ENCODE data around the gene GRID1.

The GRID1 gene

DNA sequence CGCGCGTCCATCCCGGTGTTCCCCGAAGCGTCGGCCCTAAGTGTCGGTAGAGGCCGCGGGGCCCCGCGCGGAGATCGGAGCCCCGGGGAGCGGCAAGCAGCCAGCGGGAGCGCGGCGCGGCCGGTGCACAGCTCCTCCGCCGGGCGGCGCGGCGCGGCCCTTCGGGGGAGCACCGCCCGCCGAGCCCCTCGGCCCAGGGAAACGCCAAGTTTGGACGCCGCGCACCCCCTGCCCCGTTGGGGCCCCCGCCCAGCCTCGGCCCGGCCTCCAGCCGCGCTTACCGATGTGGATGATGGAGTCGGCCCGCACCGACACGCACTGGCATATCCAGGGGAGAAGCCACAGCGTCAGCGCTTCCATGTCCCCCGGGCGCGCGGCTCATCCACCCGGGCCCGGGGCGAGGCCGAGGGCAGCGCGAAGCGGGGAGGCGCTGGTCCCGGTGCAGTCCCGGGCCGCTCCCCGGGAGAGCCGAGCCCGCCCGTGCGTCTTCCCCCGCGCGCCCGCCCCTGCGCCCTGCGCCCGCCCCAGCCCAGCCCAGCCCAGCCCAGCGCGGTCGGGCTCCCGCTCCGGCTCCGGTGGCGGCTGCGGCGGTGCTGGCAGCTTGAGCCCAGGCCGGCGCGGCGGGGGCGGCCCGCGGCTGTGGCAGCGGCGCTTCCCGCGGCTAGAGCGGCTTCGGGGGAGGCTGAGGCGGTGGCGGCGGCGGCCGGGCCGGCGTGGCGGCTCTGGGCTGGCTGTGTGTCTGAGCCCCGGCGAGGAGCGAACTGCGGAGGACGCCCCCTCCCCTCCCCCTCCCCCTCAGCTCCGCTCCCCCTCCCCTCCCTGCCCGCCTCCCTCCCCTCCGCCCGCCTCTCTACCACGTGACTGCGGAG, at the start of gene GRID1:
Gene GRID1 (minus strand): TSS at position 763 of the 869 bp plus-strand sequence.
- peak; percentile 44 for DNase-seq

DNA sequence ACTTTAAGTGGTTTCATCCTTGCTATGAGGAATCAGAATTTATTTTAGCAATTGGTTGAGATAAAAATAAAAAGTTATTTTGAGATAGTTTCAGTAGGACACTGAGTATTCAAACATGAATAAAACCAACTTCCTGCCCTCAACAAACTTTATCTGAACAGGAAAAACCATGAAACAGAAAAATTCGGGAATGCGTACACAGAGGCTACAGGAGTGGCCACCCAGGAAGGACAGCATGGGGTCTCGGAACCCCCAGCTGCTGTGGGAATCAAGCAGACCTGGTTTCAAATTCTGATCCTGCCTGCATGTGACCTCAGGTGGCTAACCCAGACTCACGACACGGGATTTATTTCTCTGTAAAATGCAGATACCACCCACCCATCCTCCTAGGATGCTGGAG, 49.0 kb upstream of the GRID1 start:
- no peak for DNase-seq

DNA sequence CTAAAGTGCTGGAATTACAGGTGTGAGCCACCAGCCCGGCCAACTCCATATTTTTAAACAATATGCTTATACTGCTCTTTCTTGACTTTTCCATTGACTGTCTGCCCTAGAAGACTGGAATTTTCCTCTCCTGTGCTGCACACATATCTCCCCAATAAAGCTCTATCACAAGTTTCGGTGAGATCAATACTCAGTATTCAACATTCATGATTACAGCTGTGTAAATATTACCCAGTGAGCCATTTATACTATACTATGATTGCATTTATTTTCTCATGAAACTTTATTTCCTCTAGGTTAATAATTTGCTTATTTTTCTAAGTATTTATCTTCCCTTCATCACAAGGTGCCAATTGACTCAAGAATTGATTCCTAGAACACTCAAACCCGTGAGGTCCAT, 48.5 kb upstream of the GRID1 start:
- DNase-seq = no peak

DNA sequence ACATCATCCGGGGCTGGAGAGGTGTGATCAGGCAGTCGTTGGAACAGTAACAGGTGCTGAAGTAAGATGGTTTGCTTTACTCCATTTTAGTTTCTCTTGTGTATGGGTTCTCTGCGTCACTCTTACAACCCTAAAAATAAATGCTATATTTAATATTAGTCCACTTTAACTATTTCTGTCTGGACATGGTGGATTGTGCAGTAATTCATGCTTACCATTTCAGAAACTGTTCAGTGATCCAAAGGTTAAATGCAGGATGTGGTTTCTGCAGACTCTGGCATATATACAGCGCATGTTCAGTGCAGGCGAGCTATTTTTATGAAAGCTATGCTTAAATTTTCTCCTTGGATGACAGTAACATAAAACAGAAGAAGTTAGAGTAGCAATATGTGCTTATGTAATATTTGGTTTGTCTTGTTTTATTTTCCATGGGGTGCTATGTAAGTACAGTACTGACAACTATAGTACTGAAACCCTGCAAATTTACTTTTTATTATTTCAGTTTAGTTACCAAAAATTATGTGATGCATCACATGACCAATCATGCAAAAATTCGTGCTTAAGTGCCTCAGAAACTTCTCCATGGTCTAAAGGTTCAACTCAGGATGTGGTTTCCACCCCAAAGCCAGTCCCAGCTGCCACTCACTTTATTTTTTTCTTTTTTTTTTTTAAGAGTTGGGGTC, 46.6 kb upstream of the GRID1 start:
- DNase-seq = no peak

DNA sequence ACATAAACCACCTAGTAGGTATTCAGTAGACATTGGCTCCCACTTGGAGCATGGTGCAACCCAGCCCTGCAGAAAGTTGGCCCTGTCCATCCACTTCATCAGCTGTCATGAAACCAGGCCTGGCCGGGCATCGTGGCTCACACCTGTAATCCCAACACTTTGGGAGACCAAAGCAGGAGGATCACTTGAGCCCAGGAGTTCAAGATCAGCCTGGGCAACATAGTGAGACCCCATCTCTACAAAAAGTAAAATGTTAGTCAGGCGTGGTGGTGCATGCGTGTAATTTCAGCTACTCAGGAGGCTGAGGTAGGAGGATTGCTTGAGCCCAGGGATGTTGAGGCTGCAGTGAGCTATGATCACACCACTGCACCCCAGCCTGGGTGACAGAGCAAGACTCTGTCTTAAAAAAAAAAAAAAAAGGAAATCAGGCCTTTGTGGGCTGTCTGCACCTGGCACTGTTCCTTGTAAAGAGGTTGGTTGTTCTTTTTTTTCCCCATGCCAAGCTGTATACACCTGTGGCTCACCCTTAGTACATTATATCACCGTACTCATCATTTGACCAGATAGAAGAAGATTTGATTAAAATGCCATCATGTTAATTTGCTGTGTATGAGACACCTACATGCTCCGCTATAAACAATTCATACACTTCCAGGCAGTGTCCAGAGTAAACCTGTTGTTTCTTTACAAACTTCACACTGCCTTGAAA, 45.4 kb upstream of the GRID1 start:
- DNase-seq = no peak

DNA sequence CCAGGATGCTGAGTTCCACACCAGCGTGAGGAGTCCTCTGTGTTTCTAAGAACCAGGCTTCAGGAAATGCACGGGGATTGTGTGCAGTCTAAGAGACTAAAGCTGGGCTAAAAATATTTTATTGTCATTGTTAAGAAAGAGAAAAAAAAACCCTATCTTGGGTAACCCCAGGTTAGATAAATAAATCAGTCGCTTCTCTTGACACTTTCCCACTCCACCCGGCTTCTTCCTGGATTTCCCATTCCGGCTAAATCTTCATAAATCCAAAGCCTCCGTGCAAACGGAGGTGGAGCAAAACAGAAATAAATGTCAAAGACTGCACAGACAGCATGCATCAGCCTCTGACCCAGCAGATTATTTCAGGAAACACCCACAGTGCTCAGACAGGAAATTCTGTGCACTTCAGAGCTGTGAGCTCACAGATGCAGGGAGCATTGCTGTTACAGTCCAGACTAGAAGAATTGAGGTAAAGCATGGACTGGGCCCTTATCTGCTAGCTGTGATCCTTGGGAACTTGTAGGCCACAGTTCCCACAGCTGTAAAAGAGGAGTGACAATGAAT, 44.8 kb upstream of the GRID1 start:
- DNase-seq = no peak

DNA sequence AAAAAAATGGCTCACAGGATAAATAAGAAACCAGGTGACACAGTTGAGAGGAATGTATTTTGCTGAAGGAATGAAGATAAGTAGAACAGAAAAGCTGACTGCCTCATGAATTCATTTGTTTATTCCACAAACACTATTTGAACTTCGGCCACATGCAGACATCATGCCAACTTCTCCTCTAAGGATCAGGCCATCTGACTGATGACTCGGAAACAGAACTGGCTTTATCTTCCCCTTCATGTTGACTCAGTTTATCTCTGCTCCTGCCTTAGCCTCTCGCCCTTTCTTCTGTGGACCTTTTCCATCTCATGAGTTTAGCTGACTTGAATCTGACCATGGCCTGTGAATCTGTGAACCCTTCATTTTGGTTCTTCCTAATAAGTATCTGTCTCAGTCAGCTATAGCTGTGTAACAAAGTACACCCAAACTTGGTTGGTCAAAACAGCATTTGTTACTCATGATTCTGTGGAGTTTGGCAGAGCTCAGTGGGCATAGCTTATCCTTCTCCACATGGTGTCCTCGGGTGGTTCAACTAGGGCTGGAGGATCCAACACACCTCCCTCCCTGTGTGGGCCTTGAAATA, 44.0 kb upstream of the GRID1 start:
- no peak for DNase-seq

DNA sequence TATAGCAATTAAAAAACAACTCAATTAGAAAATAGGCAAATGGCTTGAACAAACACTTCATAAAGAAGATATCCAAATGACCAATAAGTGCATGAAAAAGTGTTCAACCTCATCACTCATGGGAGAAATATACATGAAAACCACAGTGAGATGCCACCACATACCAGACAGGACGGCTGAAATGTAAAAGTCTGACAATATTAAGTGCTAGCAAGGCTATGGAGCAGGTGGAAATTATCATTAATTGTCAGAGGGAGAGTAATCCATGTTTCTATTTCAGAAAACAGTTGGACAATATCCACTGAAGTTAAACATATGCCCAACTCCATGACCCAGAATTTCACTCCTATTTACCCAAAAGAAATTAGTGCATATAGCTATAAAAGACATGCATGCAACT, 42.6 kb upstream of the GRID1 start:
- no peak for DNase-seq

DNA sequence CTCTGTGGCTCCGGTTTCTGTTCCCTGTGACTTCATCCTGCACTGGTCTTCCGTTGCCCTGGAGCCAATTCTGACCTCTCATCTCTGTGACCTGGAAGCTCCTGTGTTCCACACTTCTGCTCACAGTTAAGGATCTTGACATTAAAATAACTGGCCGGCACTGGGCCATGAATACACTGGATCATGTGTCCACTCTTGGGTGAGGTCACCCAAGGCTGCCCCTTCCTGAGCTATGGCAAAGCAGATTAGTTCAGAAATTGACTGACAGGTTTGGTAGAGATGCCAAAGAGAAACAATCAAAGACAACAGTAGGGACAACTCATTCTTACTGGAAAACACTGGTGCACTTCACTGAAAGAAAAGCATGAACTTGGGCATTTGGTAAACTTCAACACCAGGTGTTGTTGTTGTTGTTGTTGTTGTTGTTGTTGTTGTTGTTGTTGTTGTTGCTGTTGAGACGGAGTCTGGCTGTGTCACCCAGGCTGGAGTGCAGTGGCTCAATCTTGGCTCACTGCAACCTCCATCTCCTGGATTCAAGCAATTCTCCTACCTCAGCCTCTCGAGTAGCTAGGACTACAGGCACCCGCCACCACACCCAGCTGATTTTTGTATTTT, 36.7 kb upstream of the GRID1 start:
- no peak for DNase-seq

DNA sequence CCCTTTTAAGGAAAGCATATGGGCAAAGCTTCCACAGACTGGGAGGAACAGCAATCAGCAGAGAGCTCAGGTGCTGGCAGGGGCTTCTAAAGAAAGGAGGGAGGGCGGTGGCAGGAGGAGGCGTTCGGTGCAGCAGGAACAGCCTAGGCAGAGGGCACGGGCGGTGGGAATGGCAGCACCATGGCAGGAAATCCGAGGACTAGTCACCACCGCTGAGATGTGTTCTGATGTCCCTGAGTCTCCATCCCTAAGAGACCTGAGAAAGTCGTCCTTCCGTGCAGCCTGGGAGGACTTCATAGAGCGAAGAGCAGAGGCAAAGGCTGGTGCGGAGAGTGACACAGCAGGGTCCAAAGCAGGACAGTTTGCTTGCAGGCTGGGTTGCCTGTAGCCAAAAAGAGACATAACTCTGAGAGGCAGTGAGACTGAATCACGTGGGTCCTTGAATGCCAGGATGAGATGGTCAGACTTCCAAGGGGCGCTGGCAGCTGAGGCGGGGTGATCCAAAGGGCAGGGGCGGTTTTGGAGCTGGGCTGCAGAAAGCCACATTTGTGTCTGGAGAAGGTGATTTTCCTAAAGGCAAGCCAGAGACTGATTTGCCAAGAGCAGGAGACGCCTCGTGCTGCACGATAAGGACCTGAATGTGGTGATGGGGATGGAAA, 35.8 kb upstream of the GRID1 start:
- DNase-seq = no peak

DNA sequence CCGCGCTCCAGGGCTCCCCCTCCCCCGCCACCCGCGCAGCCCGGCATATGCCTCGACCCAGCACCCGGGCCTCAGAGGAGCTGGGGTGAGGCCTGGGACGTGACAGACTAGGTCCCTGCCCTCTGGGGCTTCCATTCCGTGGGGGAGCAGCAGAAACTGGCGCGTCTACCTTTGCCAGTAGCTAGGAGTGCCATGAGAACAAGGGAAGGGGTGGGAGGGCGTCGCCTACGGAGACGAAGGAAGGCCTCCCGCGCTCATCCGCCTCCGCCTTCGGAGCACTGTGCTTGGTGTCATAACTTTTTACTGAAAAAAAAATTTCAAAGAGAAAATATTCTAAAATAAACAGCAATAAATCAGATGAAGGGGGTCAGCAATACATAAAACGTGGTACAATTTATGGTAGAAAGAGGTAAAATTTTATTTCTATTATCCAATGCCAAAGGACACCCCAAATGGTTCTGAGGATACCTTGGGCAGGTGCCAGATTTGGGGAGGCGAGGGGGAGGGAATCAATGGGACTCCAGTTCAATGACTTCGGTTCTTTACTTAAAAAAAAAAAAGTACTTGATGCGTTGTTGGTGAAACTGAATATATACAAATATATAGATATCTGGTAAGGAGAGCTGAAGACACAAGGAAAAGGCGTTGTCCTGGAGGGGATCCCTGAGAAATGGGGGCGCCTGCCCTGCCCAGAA, 35.1 kb upstream of the GRID1 start:
- peak; percentile 7 for DNase-seq

DNA sequence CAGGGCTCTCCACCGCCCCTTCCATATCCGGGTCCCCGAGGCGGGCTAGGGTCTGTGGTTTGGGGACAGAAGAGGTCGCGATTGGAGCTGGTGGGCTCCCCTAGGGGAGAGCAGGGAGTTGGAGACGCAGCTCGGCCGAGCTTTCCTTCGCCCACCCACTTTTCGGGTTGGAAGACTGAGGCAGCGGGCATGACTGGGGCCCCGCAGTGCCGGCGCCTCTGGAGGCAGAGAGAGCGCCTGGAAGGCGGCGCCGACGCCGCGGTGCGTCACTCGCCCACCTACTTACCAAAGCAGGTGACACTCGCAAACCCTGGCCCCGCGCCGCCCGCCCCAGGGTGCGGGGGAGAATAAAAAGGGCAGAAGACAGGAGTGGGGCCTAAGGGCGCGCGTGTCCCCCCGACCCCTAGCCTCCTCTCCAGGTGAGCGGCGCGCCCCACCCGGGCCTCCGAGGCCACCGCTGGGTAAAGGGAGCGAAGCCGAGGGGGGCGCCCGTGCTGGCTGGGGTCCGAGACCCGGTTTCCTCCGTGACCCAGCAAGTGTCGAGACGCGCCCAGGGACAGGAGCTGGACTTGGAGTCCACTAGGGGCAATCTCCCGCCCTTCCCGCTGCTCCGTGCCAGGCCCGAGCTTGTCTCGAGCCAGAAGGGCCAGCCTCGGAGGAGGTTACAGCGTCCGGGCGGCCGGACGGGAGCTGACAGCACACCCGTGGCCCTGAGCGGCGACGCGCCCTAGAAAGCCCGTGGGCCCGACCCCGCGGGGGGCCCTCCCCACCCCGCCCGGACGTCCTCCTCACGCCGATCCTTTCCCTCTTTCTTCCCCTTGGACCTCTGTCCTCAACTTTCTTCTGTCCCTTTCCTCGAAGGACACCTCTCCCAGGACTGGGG, 34.4 kb upstream of the GRID1 start:
- DNase-seq = no peak

DNA sequence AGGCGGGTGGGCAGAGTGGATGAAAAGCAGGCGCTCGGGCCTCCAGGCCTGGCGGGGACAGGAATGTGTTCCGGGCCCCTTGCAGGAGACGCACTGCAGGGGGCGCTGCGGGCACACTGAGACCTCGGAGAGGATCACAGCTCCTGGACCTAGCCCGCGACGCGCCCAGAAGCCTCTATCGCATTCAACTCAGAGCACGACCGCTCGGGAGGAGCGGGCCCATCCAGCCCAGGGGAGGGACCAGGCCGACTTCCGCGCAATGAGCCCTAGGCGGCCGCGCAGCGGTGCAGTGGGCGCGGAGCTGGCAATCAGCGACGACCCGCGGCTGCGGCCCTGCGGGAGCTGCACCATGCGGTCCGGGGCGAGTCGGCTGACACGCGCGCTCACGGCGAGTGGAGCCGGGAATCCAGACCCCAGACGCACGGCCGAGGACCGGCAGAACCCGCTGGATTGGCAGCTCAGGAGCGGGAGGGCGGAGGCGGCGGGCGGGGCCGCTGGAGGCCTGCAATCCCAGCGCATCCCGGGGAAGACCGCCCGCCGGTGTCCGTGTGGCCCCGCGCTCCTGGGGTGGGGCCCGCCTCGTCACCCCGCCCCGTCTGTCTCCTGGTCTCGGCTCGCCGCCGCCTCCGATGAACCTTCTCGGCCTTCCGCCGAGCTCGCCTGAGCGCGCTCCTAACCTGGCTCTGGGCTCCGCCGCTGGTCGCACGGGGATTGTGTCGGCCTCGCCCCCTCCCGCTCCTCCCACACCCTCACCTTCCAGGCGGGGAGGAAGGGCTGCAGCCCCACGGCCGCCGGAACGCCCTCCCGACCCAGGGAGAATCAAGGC, 33.5 kb upstream of the GRID1 start:
- DNase-seq = peak; percentile 92

DNA sequence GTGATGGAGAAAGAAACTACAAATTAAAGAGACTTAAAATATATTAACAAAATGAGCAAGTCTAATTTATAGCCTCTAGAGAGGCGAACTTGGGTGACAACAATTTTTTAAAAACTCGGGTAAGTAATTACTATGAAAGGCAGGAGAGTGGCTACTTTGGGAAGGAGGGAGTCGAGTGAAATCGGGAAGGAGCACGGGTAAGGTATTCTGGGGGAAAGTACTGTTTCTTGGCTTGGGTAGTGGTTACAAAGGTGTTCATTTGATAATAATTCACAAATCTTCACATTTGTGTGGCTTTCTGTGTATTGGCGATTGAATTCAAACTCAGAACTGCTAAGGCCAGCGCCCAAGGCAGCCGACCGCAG, 32.9 kb upstream of the GRID1 start:
- no peak for DNase-seq

DNA sequence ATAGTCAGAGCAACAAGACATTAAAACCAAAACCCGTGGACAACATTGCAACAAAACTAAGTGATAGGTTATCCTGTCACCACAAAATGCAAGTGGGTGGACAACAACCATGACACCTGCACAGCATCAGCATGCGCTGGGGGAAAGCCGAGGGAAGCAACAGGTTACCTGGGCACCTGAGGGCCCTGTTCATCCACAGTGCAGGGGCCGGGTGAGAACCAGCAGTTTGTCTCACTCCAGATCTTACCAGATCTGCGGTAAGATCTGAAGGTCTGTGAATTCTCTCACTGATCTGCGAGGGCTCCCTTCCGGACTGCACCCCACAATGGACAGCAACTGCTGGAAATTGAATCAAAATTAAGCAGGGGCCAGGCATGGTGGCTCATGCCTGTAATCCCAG, 30.5 kb upstream of the GRID1 start:
- no peak for DNase-seq

DNA sequence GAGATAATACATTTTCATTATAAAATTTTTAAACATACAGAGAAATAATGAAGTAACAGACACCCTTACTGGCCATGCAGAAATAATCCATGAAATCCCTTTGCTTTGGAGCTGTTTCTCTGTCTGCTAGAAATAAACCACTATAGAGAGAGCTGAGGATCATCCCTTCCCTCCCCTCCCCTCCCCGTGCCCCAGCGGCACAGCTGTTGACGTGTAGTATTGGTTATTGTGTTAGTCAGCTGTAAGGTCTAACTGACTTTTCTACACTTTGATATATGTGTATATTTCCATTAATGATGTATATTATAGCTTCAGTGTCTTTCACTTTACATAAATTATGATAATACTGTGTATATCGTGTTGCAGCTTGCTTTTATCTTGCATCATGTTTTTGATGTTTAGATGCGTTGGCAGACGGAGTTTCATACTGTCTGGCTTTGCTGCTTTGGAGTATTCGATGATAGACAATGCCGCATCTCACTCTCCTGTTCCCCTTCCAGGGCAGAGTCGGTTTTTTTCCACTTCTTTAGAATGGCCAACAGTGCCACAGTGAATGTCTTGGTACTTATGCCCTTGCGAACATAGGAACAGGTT, 27.4 kb upstream of the GRID1 start:
- no peak for DNase-seq

DNA sequence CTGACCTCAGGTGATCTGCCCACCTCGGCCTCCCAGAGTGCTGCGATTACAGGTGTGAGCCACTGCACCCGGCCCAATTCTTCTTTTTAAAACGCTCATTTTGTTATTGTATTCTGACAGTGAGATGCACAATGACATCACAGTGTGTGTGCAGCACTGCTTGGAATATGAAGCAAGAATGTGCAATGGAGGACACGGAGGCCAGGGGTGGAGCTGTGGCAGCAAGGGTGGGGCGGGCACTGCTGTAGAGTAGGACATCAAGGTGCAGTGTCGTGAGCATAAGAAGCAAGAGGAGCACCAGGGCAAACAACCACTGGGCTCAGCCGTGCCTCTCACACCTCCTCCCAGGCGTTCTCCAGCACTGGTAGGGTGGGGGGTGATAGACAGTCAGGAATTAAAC, 26.8 kb upstream of the GRID1 start:
- no peak for DNase-seq

DNA sequence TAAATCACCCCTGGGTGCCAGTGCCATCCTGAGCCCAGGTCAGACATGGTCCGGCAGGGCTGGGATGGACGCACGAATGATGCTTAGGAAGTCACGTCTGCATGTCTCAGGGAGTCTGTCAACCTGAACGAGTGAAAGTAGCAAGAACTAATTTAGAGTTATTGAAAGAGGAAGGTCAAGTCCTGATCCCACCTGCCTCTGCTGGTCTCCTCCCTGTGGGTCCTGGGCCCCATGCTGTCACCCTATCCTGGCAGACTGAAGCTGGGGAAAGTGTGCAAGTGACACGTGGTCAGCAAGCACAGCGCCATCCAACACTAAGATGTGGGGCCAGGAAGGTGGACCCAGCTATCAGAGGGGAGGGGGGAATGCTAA, 26.1 kb upstream of the GRID1 start:
- DNase-seq = no peak
